AG04450 (cell line): ENCODE results near the gene PTGR2. TPM values are rescaled to one million over a fixed set of nuclear protein-coding genes. Genes with fewer than 3 reads are reported as not detected.
"Not testable (repeated sequence)": the region's sequence is repeated elsewhere in the genome, so short reads cannot be mapped to it uniquely, and the experiment has no call there.

ENCODE experiments used
- CTCF ChIA-PET: fragments of 300-600, 350-600 bp; formaldehyde crosslinking; extraction: SDS; loops from one replicate; lab custom pipeline; 2022; ENCODE audit warnings: antibody characterized with exemption, inconsistent platforms; lab: Charles Lee
- POLR2A ChIA-PET: fragments of 350-600 bp; formaldehyde crosslinking; extraction: SDS; loops from one replicate; lab custom pipeline; 2021; ENCODE audit warnings: antibody characterized with exemption, inconsistent platforms; lab: Yijun Ruan, JAX
- DNase-seq: peaks from one replicate; pipeline ENCODE4 v3.0.0-alpha.2; 2011; ENCODE audit warnings: low read depth, low spot score
- H3K27ac ChIP-seq: one replicate; pipeline ENCODE4 v1.5.1; 2012; ENCODE audit warnings: low read depth, low read length, control low read depth
- H3K27me3 ChIP-seq: one replicate; pipeline ENCODE4 v1.6.0; 2012; ENCODE audit warnings: low read length; ENCODE audit not compliant: control insufficient read depth, insufficient read depth
- H3K4me3 ChIP-seq: 2 replicates; pipeline ENCODE4 v1.5.1; 2011; ENCODE audit warnings: mild to moderate bottlenecking, low read depth, low read length, control low read depth
- H3K9me3 ChIP-seq: 2 replicates; pipeline ENCODE4 v1.5.1; 2012; ENCODE audit warnings: low read length; ENCODE audit not compliant: control insufficient read depth, insufficient read depth
- CTCF ChIP-seq: IDR thresholded peaks from 2 replicates; pipeline ENCODE4 v1.5.1; 2011; ENCODE audit warnings: low read depth, low read length, control low read depth, inconsistent platforms
- polyA plus RNA-seq: library from polyadenylated mRNA; depleted of rRNA; stranded (reverse); fragments of >200 nt; gene quantifications from 2 replicates; pipeline ENCODE4 v1.2.3, GENCODE V29; 2011

PTGR2 gene
- polyA plus RNA-seq, 1 experiment: 6.9 TPM

- Histone ChIP-seq H3K27ac (no peak overlapping the region), H3K9me3 (no peaks in the 10 kb centered on the region; the same call in 1 of the 2 replicates), H3K27me3 (no peaks in the 10 kb centered on the region), H3K4me3 (peak overlapping the region; percentile 90)
- TF ChIP-seq CTCF: no peak
- no peak for DNase-seq
- ChIA-PET POLR2A (interaction anchor here (0.7 to 1.0 kb wide), 2 partner anchors 129 to 165 kb away, joined by 3 to 4 read pairs; a partner anchor contains a TSS), CTCF (interaction anchor here (1.0 kb wide), 1 partner anchor 161 kb away, joined by 4 read pairs; no protein-coding TSS in a partner anchor)
Observed at GRCh38 chr14:73888460-73888725, 36.8 kb downstream of the PTGR2 start.

GRCh38 chr14:73888971-73889370 lies 37.3 kb downstream of the PTGR2 start:
- no peaks in the 10 kb centered on the region for H3K27me3 ChIP-seq
- CTCF ChIA-PET: no interaction called here
- no peak for TF ChIP-seq CTCF
- no peak overlapping the region for H3K27ac ChIP-seq
- H3K9me3 ChIP-seq: no peaks in the 10 kb centered on the region; the same call in 1 of the 2 replicates
- no peak for DNase-seq
- POLR2A ChIA-PET: interaction anchor here (0.7 kb wide), 1 partner anchor 129 kb away, joined by 4 read pairs; a partner anchor contains a TSS
- no peak overlapping the region for H3K4me3 ChIP-seq

GRCh38 chr14:73889376-73889775 lies 37.7 kb downstream of the PTGR2 start:
- no peak for TF ChIP-seq CTCF
- no peaks in the 10 kb centered on the region for H3K27me3 ChIP-seq
- no peak overlapping the region for H3K27ac ChIP-seq
- ChIA-PET CTCF (no interaction called here), POLR2A (no interaction called here)
- H3K9me3 ChIP-seq: no peaks in the 10 kb centered on the region; the same call in 1 of the 2 replicates
- no peak for DNase-seq
- H3K4me3 ChIP-seq: no peak overlapping the region

GRCh38 chr14:73894180-73894687 lies 42.6 kb downstream of the PTGR2 start:
- H3K27ac ChIP-seq, H3K4me3 ChIP-seq, H3K27me3 ChIP-seq, CTCF ChIA-PET, H3K9me3 ChIP-seq, DNase-seq: not testable (repeated sequence)
- POLR2A ChIA-PET: interaction anchor here (0.7 kb wide), 1 partner anchor 41 kb away, joined by 5 read pairs; no protein-coding TSS in a partner anchor

GRCh38 chr14:73895939-73896338 lies 44.3 kb downstream of the PTGR2 start:
- TF ChIP-seq CTCF: no peak
- ChIA-PET POLR2A (no interaction called here), CTCF (no interaction called here)
- no peaks in the 10 kb centered on the region for H3K9me3 ChIP-seq
- DNase-seq: no peak
- H3K27me3 ChIP-seq: no peaks in the 10 kb centered on the region
- H3K27ac ChIP-seq: no peak overlapping the region
- H3K4me3 ChIP-seq: no peak overlapping the region
